ENCODE results near the gene HS3ST4.

GRCh38 chr16:25872369-25873070, 180.8 kb downstream of the HS3ST4 start:
- no peak for TF ChIP-seq EZH2 (IDR thresholded peaks at IDR 0.05; ENCODE audit: insufficient read depth, poor library complexity, severe bottlenecking)
- no peak for TF ChIP-seq EZH2phosphoT487 (IDR thresholded peaks at IDR 0.05; ENCODE audit: insufficient read depth, low read depth)
